Omental fat pad (tissue), 4 donors: ENCODE results near the gene TNIK. TPM values are rescaled to one million over a fixed set of nuclear protein-coding genes. Genes with fewer than 3 reads are reported as not detected.

Experiments used
- ATAC-seq: fragments of 150-250 bp; one replicate; pipeline ENCODE4 v1.9.1; 2016; ENCODE audit warnings: mild to moderate bottlenecking, moderate library complexity; ENCODE audit not compliant: low FRiP score
- DNase-seq: peaks from one replicate; pipeline ENCODE4 v3.0.0-alpha.2; 2019; ENCODE audit warnings: low spot score
- CTCF ChIP-seq, 3 donors: fragments of 450-650 bp; IDR thresholded peaks; one replicate each; pipeline ENCODE4 v1.5.1; 2016 to 2017; ENCODE audit warnings: antibody characterized with exemption in 3 of 3, mild to moderate bottlenecking in 3 of 3, moderate library complexity in 2 of 3
- total RNA-seq, 4 donors: library from RNA; depleted of rRNA; stranded (reverse); fragments of >200 nt; gene quantifications; one replicate each; pipeline ENCODE4 v1.1.0, GENCODE V29; 2016

TNIK gene
- total RNA-seq, 4 donors from 2014 or later, result 3.9 to 12.8 (median 6.5) TPM

DNA sequence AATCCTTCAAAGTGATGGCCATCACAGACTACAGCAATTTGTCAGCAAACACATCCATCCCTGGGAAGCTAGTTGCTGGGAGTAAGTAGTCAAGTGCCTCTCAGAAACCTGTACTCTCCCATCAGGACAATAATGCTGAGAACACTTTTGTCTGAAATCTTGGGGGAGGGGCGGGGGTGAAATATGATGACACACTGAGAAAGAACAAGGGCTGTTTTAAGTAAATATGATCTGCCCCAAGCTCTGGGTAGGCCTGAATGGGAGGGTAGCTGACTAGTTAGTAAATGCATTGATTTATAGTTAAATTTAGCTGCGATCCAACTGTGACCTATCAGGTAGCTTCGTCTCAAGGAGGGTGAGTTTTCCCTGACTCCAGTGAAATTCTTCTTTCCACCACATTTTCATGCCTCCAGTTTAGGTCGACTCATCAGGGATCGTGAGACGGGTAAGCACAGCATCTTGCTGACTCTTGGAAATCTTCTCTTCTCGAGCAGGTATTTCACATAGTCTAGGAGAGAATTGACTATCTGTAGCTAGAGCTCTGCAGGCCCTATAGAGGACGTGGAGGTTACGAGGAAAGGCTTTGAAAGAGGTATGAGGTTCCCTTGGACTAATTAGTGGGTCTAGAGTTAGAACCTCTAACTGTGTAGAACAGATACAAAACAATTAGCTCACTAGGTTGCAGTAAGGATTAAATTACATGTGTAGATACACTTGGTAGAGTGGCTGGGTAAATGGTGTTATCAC, 220.3 kb downstream of the TNIK start:
- no peak for TF ChIP-seq CTCF (IDR thresholded peaks at IDR 0.05)
- ATAC-seq, result no peak
- no peak for DNase-seq

- no peak for TF ChIP-seq CTCF (IDR thresholded peaks at IDR 0.05)
- ATAC-seq, result no peak
- DNase-seq, result no peak
These were observed 223.2 kb downstream of the TNIK start for GRCh38 chr3:171237009-171237385.

DNA sequence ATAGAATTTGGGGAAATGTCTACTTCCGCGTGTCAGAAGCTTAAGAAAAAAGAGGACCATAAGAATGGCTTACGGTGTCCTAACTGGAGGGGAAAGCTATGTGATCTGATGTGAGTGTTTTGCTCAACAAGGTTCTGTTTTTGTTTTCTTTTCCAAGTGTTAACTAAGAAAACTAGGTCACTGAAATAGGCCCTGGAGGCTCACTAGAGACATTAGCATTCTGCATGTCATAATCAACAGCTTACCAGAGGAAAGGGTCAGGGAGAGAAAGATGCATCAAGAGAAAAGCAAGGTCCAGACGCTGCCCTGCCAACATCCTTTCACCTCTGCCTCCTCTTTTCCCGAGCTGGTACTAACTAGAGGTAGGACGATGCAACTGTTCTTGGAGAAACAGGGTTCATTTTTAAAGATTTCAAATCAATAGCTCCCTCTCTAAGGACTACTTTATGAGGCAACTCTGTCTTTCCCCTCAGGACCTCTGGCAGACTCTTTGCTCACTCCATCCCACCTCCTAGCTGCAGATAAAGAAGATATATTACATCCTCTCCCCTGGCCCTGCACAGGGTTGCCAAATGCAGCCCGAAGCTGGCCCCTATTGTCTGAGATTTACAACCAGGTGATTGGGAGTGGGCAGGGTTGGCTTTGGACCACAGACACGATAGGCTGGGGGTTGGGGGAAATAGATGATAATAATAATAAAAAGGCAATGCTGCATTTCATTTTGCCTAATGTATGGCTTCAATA, 223.8 kb downstream of the TNIK start:
- no peak for DNase-seq
- ATAC-seq, result no peak
- TF ChIP-seq CTCF (IDR thresholded peaks at IDR 0.05), result no peak

DNA sequence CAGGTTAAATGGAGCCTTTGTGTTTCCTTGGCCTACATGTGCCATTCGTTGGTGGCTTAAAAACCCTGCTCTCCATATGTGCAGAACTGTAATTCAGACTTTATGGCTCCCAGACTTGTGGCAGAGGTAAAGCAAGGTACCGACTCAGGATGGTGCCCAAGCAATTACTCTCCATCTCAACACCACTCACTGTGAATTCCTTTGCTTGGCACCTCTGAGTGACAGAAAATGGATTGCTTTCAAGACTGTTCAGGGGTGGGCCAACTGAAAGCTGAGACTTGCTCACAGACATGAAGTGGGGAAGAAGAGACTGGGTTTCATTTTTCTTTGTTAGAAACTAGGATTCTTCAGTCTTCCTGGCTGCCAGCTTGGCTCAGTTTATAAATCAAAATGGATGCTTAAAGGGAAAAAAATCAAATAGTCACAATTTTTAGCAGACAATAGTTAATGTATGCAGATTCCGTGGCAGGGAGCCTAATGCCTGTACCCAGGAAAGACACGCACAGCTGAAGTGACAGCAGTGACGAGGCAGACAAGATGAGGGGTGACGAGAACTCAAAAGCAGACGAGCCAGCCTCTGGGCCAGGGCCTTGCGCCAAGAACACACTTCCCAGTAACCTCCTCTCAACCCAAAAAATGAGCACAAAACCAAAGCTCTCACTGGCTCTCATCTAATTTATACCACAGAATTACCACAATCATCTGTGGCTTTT, 225.8 kb downstream of the TNIK start:
- ATAC-seq (no peak), DNase-seq (no peak)

GRCh38 chr3:171231361-171231760, 228.8 kb downstream of the TNIK start:
- TF ChIP-seq CTCF (IDR thresholded peaks at IDR 0.05), result no peak
- DNase-seq, result no peak
- ATAC-seq, result no peak

More for the DNA sequence above, 225.8 kb downstream of the TNIK start:
- no peak for TF ChIP-seq CTCF (IDR thresholded peaks at IDR 0.05)

DNA sequence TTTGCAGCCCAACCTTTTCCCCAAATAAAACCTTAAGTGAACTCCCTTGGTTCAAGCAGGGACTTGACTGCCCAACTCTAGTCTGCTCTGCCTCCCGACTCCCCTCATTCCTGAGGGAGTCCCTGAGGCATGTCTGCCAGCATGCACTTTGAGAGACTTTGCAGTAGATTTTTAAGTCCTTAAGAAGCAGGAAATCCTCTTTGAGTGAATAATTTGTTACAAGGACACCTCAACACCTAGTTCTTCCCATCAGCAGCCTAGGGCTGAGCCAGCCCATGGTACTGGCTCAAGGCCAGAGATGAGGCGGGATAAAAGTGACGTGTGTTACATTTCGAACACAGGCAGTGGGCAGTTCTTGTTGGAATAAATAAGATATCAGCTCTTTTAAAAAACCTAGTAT, 229.3 kb downstream of the TNIK start:
- no peak for DNase-seq
- ATAC-seq, result no peak

More for the DNA sequence above, 229.3 kb downstream of the TNIK start:
- no peak for TF ChIP-seq CTCF (IDR thresholded peaks at IDR 0.05)
